H4 (cell line): Measurements from ENCODE around the gene SLC35F2. TPM values are rescaled to one million over a fixed set of nuclear protein-coding genes. Genes with fewer than 3 reads are reported as not detected.
"Not testable (repeated sequence)": the region's sequence is repeated elsewhere in the genome, so short reads cannot be mapped to it uniquely, and the experiment has no call there.

Experiments
- DNase-seq: peaks from one replicate; pipeline ENCODE4 v3.0.0-alpha.2; 2015; ENCODE audit warnings: low spot score
- total RNA-seq: library from RNA; depleted of rRNA; stranded (reverse); fragments of >200 nt; shearing (Covaris generic); gene quantifications from 2 replicates; pipeline ENCODE4 v1.2.3, GENCODE V29; 2014

The SLC35F2 gene
- total RNA-seq, 1 experiment from 2014 or later = 33.1 TPM

DNA sequence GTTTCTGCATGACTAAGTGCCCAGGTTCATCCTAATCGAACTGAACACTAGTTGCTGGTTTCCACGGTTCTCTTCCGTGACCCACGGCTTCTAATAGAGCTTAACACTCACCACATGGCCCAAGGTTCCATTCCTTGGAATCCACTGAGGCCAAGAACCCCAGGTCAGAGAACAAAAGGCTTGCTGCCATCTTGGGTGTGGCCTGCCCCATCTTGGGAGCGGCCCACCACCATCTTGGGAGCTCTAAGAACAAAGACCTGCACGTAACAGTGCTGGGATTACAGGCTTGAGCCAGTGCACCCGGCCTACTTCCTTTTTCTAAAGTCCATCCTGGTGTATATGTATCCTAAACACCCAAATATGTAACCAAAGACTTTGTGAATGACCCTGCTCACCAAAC, 68.8 kb downstream of the SLC35F2 start:
- no peak for DNase-seq

DNA sequence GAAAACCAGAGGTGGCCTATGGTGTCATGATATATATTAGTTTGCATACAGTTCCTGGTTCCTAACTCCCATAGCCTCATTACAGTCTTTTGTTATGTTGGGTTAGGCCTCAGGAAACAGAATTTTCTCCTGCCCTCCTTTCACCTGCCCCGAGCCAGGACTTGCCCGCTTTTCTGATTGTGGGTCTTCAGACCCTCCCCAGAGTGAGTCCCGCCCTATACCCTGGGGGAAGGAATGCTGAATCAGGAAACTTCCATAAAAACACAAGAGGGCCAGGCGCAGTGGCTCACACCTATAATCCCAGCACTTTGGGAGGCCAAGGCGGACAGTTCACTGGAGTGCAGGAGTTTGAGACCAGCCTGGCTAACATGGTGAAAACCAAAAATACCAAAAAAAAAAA, 70.9 kb downstream of the SLC35F2 start:
- no peak for DNase-seq

GRCh38 chr11:107785401-107785800, 73.2 kb downstream of the SLC35F2 start:
- no peak for DNase-seq

GRCh38 chr11:107783121-107783520, 75.5 kb downstream of the SLC35F2 start:
- no peak for DNase-seq

- peak; percentile 20 for DNase-seq
These were observed 77.8 kb downstream of the SLC35F2 start for GRCh38 chr11:107780775-107781174.

- no peak for DNase-seq
These were observed 78.5 kb downstream of the SLC35F2 start for GRCh38 chr11:107780136-107780535.

DNA sequence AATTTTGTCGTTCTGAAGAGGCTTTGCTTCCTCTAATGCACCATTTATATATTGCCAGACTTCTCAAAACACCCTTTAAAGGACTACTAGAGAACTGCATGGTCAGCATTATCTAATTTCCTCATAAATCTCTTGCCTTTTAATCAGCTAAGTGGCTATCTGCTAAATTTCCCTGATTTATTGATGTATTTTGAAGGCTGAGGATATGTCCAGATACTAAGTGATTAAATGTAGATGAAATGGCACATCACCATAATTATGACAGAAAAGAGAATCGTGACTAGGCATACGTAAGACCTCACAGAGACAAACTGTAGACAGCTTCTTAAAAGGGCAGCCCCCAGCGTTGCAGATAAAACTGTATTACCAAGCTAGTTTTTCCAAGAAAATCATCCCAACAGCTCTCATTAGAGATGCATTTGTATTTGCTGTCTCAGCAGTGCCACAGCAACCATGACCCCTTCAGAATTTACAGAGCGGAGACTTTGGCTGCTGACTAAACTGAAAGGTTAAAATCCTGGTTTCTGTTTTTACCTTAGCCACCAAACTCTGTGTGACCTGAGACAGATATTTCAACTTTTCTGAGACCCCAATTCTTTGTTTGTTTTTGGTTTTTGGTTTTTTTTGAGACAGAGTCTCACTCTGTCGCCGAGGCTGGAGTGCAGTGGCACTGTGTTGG, 79.6 kb downstream of the SLC35F2 start:
- no peak for DNase-seq

DNA sequence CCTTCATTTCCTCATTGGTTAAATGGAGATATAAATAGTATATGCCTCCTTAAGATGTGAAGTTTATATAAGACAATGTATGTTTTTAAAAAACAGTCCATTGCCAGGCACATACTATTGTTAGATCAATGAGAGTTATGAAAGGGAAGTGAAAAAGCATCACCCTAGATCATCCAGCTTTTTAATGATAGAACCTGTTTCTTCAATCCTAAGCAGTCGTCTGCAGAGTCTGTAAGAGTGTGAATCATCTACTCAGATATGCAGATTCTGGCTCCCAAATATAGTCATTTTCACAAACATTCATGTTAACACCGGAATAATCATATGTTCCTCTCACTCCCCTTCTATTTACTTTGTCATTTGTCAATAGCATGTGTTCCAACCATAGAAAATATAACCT, 81.5 kb downstream of the SLC35F2 start:
- DNase-seq = no peak

DNA sequence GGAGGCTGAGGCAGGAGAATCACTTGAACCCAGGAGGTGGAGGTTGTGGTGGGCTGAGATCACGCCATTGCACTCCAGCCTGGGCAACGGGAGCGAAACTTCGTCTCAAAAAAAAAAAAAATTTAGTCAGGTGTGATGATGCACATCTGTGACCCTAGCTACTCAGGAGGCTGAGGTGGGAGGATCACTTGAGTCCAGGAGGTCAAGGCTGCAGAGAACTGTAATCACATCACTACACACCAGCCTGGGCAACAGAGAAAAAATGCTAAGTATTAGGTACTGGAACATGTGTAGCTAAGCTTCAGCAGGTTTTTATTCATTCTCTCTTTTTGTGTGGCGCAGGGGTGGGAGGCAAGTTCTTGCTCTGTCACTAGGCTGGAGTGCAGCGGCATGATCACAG, 82.5 kb downstream of the SLC35F2 start:
- no peak for DNase-seq

GRCh38 chr11:107770551-107770951, 88.0 kb downstream of the SLC35F2 start:
- DNase-seq = peak; percentile 77

DNA sequence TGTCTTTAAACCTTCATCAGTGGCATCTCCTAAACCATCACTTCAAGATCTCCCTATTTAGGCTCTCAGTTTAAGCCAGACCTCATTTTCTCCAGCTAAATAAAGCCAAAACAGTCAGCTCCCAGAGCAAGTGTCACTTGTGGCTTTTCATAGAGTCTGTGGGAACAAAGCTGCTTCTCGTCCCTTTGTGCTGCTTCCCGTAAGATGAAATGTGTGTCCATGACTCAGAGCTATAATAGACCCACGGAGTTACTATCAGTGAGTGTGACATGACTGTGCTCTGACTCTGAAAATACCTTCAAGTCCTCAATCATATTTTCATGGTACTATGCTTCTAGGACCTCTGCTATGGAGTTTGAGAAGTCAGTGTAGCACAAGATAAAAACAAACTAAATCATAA, 89.4 kb downstream of the SLC35F2 start:
- DNase-seq = peak; percentile 67

DNA sequence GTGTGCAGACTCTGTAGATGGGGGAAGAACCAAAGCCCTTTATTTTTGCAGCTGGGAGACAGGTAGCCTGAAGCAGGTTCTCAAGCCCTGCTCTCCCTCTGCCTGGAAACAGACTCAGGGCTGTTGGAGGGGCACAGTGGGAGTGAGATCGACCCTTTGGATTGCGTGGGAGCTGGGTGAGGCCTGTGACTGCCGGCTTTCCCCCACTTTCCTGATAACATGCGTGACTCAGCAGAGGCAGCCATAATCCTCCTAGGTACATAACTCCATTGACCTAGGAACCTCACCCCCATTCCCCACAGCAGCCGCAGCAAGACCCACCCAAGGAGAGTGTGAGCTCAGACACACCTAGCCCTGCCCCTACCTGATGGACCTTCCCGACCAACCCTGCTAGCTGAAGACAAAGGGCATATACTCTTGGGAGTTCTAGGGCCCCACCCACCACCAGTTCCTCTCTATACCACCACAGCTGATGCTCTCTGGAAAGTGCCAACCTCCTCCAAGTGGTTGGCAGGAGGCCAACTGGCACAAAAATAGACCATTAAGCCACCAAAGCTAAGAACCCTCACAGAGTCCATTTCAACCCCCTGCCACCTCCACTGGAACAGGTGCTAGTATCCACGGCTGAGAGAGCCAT, 99.8 kb downstream of the SLC35F2 start:
- not testable (repeated sequence) for DNase-seq

GRCh38 chr11:107757661-107758060, 100.9 kb downstream of the SLC35F2 start:
- DNase-seq = peak; percentile 13

DNA sequence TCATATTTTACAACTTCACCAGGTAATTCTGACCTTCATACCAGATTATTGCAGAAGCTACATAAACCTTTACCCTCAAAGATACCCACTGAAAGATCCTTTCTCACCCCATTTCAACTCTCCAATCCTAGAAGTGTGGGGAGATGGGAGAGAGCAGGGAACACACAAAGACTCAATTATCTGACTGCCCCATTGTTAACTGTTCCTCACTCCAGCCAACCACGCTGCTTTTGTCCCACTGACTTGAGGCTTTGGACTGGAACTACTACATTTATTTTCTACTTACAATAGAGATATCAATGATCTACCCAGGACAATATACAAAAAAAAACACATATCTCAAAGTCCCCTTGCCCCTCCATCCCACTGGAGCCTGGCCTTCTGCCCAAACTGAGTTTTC, 102.0 kb downstream of the SLC35F2 start:
- DNase-seq = no peak

DNA sequence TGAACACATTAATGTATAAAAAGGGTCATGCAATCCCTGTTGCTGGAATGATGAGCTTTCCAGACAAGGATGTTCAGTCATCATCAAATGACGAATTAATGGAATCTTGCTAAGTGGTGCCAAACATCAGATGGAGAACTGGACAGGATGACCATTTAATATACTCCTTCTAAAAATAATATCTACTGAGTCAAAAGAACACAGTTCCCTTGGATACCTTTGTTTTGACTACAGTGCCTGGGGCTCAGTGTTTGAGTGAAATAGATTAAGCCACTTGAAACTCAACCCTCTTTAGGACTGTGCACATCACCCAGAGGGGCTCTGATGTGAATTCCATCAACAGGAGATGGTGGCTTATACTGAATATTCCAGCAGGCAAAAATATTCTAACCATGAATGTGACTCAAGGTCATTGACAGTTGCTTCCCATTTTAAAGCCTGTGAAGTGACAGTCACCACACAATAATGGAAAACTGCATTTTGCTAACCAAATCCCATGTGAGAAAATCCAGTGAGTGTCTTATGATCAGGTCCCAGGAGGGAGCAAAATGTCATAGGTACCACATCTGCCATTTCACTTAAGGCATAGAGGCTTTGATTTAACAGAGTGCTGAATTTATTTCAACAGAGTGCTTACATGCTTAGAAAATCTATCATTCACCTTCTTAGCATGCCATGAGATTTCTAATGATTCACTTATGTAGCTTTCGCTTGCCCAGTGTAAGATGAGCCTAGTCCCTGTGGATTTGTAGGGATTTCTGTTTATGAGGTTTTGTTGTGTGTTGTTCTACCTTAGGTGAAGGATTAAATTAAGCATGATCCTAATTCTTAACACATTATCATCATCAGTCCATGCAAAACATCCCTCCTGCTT, 105.4 kb downstream of the SLC35F2 start:
- DNase-seq = no peak

- no peak for DNase-seq
These were observed 106.1 kb downstream of the SLC35F2 start for GRCh38 chr11:107752508-107752907.

DNA sequence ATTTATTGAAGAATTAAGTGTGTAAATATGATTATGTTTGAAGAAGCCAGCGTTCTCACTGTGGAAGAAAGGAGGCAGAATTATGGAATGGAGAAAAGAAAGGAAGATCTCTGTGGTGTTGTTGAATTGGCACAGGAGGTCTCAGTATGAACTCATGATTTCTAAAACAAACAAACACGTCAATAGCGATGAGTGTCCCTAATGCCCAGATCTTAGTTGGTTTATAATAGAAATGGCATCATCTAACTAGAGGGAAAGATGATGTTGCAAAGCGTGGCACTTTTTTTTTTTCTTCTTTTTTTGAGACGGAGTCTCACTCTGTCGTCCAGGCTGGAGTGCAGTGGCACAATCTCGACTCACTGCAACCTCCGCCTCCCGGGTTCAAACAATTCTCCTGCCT, 107.5 kb downstream of the SLC35F2 start:
- DNase-seq = no peak

- DNase-seq = no peak
These were observed 108.3 kb downstream of the SLC35F2 start for GRCh38 chr11:107750313-107750712.

- DNase-seq = no peak
These were observed 111.0 kb downstream of the SLC35F2 start for GRCh38 chr11:107747622-107748021.

GRCh38 chr11:107744736-107745135, 113.9 kb downstream of the SLC35F2 start:
- DNase-seq = no peak

GRCh38 chr11:107743191-107743590, 115.4 kb downstream of the SLC35F2 start:
- DNase-seq = no peak

DNA sequence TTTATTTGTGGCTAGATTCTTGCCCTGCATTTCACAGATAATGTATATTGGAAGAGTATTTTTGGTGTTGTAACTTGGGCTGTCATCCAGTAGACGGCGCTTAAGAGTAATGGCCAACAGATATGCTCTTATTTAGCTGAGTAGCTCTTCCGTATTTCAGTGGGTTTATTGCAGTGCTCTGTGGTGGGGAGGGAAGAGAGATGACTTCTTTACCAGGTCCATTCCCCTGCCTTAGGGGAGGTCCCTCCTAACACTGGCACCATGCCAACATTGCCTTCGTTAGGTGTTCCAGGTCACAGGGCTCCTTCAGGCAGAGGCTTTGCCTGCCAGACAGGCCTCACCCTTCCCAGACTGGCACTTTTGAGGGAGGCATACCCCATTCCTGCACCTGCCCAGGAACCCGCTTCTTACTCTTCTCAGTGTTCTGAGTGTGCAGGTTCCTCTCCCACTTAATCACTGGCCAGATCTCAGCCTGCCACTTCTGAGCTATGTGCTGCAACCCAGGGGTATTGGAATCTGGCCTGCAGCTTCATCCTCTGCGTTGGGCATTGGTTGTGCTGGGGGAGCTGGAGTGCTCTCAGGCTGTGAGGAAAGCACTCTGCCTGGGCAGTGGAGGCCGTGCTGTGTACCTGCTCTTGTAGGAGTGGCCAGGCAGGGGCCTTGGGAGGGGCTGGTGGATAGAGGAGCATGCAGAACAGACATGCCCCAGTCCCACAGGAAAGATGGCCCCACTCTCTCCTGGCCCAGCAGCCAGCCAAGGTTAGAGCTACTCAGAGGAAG, 117.4 kb downstream of the SLC35F2 start:
- peak; percentile 40 for DNase-seq
